Body of pancreas (tissue), 4 donors: ENCODE measurements around the gene INCENP. TPM values are rescaled to one million over a fixed set of nuclear protein-coding genes. Genes with fewer than 3 reads are reported as not detected.

Experiments used
- ATAC-seq: fragments of 150-250 bp; one replicate; pipeline ENCODE4 v1.9.1; 2016
- DNase-seq, 4 donors: peaks; one replicate each; pipeline ENCODE4 v3.0.0-alpha.2; 2019
- H3K27ac ChIP-seq, 4 donors: fragments of 200-600 bp; sonication (generic); 1 replicate in 3 of 4; 2 replicates in 1 of 4; pipeline versions ENCODE4 v1.5.1 to v1.6.1; 2016 to 2019; ENCODE audit warnings: mild to moderate bottlenecking in 1 of 4, mixed read lengths in 1 of 4, moderate library complexity in 1 of 4
- H3K27me3 ChIP-seq, 2 donors: fragments of 200-600 bp; sonication (generic); one replicate each; pipeline ENCODE4 v1.6.0; 2016; ENCODE audit warnings: mild to moderate bottlenecking in 1 of 2
- H3K36me3 ChIP-seq, 2 donors: fragments of 200-600 bp; sonication (generic); replicated peaks in 1 of 2; 2 replicates each; pipeline ENCODE4 v1.5.1; 2016; ENCODE audit warnings: low read depth in 2 of 2; ENCODE audit not compliant: insufficient read depth in 1 of 2
- H3K4me1 ChIP-seq: fragments of 200-600 bp; sonication (generic); one replicate; pipeline ENCODE4 v1.6.0; 2016
- H3K4me3 ChIP-seq, 2 donors: fragments of 200-600 bp; sonication (generic); 1 replicate in 1 of 2; 2 replicates in 1 of 2; pipeline ENCODE4 v1.5.1; 2016 to 2019
- H3K9me3 ChIP-seq, 3 donors: fragments of 200-600 bp; sonication (generic); 1 replicate in 2 of 3; 2 replicates in 1 of 3; pipeline ENCODE4 v1.5.1; 2016
- CTCF ChIP-seq, 7 experiments: fragments of 450-650 bp in 4 of 7; fragments of 200-600 bp in 3 of 7; sonication (generic) in 3 of 7; IDR thresholded peaks; one replicate each; pipeline ENCODE4 v1.5.1; 2016 to 2019; ENCODE audit warnings: antibody characterized with exemption in 7 of 7
- POLR2A ChIP-seq, 3 donors: fragments of 450-650 bp; IDR thresholded peaks; one replicate each; pipeline ENCODE4 v1.6.1; 2016; ENCODE audit warnings: antibody characterized with exemption in 3 of 3, mild to moderate bottlenecking in 2 of 3
- WGBS, 2 donors: methylation state at CpG; one replicate each; pipeline ENCODE4 v1.1.5; 2017; 5-methylcytosine and 5-hydroxymethylcytosine counted together
- intact Hi-C: fragments of 100-400 bp; cut with DNase I; formaldehyde crosslinking; loops from one replicate; pipeline ENCODE4 v1.15.1; 2023
- total RNA-seq, 2 donors: library from RNA; depleted of rRNA; stranded (reverse); fragments of >200 nt; gene quantifications; one replicate each; pipeline ENCODE4 v1.1.0, GENCODE V29; 2016

The INCENP gene
- total RNA-seq, 2 donors from 2014 or later = 5.4 to 7.9 TPM

GRCh38 chr11:62108971-62109404 lies 14.8 kb upstream of the INCENP start:
- no peak overlapping the region for H3K27ac ChIP-seq
- TF ChIP-seq CTCF (IDR thresholded peaks at IDR 0.05) (no peak), POLR2A (IDR thresholded peaks at IDR 0.05) (no peak)
- intact Hi-C loops = no loop called here
- H3K27me3 ChIP-seq = no peaks in the 10 kb centered on the region
- H3K4me3 ChIP-seq = no peak overlapping the region
- WGBS, 2 donors = 55 to 67% methylated on average over 6 of the region's 6 CpGs
- H3K4me1 ChIP-seq = peaks cover 17% of the 10 kb centered on the region
- H3K9me3 ChIP-seq = no peaks in the 10 kb centered on the region
- no peaks in the 10 kb centered on the region for H3K36me3 ChIP-seq
- no peak for DNase-seq
- ATAC-seq = no peak

- TF ChIP-seq CTCF (IDR thresholded peaks at IDR 0.05) (no peak), POLR2A (IDR thresholded peaks at IDR 0.05) (no peak)
- no peaks in the 10 kb centered on the region for H3K36me3 ChIP-seq
- H3K4me1 ChIP-seq = peaks cover 12% of the 10 kb centered on the region
- H3K27me3 ChIP-seq = no peaks in the 10 kb centered on the region
- H3K4me3 ChIP-seq = no peak overlapping the region
- H3K9me3 ChIP-seq = no peaks in the 10 kb centered on the region
- no peak overlapping the region for H3K27ac ChIP-seq
- WGBS, 2 donors = 62 to 65% methylated on average over 5 of the region's 5 CpGs
- intact Hi-C loops = no loop called here
- no peak for DNase-seq
- ATAC-seq = no peak
Measured at GRCh38 chr11:62115085-62115694, 8.6 kb upstream of the INCENP start.

- intact Hi-C loops = no loop called here
- peaks cover 12% of the 10 kb centered on the region for H3K4me1 ChIP-seq
- ATAC-seq = no peak
- no peak overlapping the region for H3K4me3 ChIP-seq
- TF ChIP-seq CTCF (IDR thresholded peaks at IDR 0.05) (no peak), POLR2A (IDR thresholded peaks at IDR 0.05) (no peak)
- WGBS, 2 donors = 15 to 62% methylated on average over 2 of the region's 2 CpGs
- no peaks in the 10 kb centered on the region for H3K9me3 ChIP-seq
- H3K27me3 ChIP-seq = no peaks in the 10 kb centered on the region
- no peak overlapping the region for H3K27ac ChIP-seq
- no peak for DNase-seq
- no peaks in the 10 kb centered on the region for H3K36me3 ChIP-seq
Measured at GRCh38 chr11:62116451-62116850, 7.4 kb upstream of the INCENP start.

- Histone ChIP-seq H3K36me3 (no peaks in the 10 kb centered on the region), H3K27ac (no peak overlapping the region), H3K27me3 (no peaks in the 10 kb centered on the region), H3K9me3 (no peaks in the 10 kb centered on the region), H3K4me1 (peaks cover 2% of the 10 kb centered on the region), H3K4me3 (no peak overlapping the region)
- intact Hi-C loops = no loop called here
- TF ChIP-seq CTCF (IDR thresholded peaks at IDR 0.05) = no peak
- no peak for TF ChIP-seq POLR2A (IDR thresholded peaks at IDR 0.05)
- DNase-seq = no peak
- WGBS, 2 donors = 60 to 70% methylated on average over 3 of the region's 3 CpGs
- ATAC-seq = no peak
Measured at GRCh38 chr11:62119569-62119968, 4.2 kb upstream of the INCENP start.

GRCh38 chr11:62120001-62120400 lies 3.8 kb upstream of the INCENP start:
- H3K9me3 ChIP-seq = no peaks in the 10 kb centered on the region
- H3K4me3 ChIP-seq = no peak overlapping the region
- no peak for TF ChIP-seq POLR2A (IDR thresholded peaks at IDR 0.05)
- no peak for TF ChIP-seq CTCF (IDR thresholded peaks at IDR 0.05)
- ATAC-seq (no peak), DNase-seq (no peak)
- H3K4me1 ChIP-seq = peaks cover 6% of the 10 kb centered on the region
- H3K27me3 ChIP-seq = no peaks in the 10 kb centered on the region
- no peak overlapping the region for H3K27ac ChIP-seq
- WGBS, 2 donors = 59 to 72% methylated on average over 4 of the region's 4 CpGs
- no peaks in the 10 kb centered on the region for H3K36me3 ChIP-seq
- intact Hi-C loops = no loop called here
